HG03442 (cell line): ENCODE measurements around the gene KNDC1.

ENCODE experiments used
- ATAC-seq: cut with Tn5 transposase; IDR thresholded peaks from one replicate; pipeline ENCODE4 v1.9.1; 2021; ENCODE audit warnings: mild to moderate bottlenecking, moderate library complexity; ENCODE audit not compliant: unreplicated experiment

Gene KNDC1

GRCh38 chr10:133236401-133237240 lies 76.6 kb downstream of the KNDC1 start:
- no peak for ATAC-seq

- ATAC-seq = no peak
Observed at GRCh38 chr10:133237241-133237587, 77.2 kb downstream of the KNDC1 start.

- ATAC-seq = no peak
Observed at GRCh38 chr10:133237588-133238465, 77.8 kb downstream of the KNDC1 start, which contains the start of gene VENTX. TSS of gene VENTX (plus strand) at chr10:133237855. CDS start at chr10:133237915, 60 bp downstream.

GRCh38 chr10:133238466-133238804 lies 78.4 kb downstream of the KNDC1 start:
- no peak for ATAC-seq

GRCh38 chr10:133239990-133240389 lies 80.0 kb downstream of the KNDC1 start:
- ATAC-seq = no peak

GRCh38 chr10:133241501-133242205 lies 81.6 kb downstream of the KNDC1 start:
- ATAC-seq = no peak

GRCh38 chr10:133242611-133243356 lies 82.8 kb downstream of the KNDC1 start:
- ATAC-seq = no peak

GRCh38 chr10:133243593-133243992 lies 83.6 kb downstream of the KNDC1 start:
- no peak for ATAC-seq

- ATAC-seq = no peak
Observed at GRCh38 chr10:133245439-133246235, 85.6 kb downstream of the KNDC1 start.

GRCh38 chr10:133246236-133246626 lies 86.2 kb downstream of the KNDC1 start:
- ATAC-seq = no peak

GRCh38 chr10:133247681-133248333 lies 87.8 kb downstream of the KNDC1 start:
- ATAC-seq = no peak

- no peak for ATAC-seq
Observed at GRCh38 chr10:133248334-133248715, 88.3 kb downstream of the KNDC1 start.

GRCh38 chr10:133249094-133249780 lies 89.2 kb downstream of the KNDC1 start:
- ATAC-seq = no peak

- ATAC-seq = no peak
Observed at GRCh38 chr10:133249975-133250754, 90.1 kb downstream of the KNDC1 start.

- no peak for ATAC-seq
Observed at GRCh38 chr10:133251388-133252222, 91.6 kb downstream of the KNDC1 start.

- ATAC-seq = no peak
Observed at GRCh38 chr10:133252223-133252552, 92.2 kb downstream of the KNDC1 start.

GRCh38 chr10:133253361-133253955 lies 93.4 kb downstream of the KNDC1 start:
- ATAC-seq = no peak
